HCT116 (cell line): ENCODE data around the gene TSPAN1. TPM values are rescaled to one million over a fixed set of nuclear protein-coding genes. Genes with fewer than 3 reads are reported as not detected.

Experiments
- ATAC-seq: fragments of 200-7000 bp; cut with Tn5 transposase; 2 replicates; pipeline ENCODE4 v1.9.1; 2020; ENCODE audit warnings: mild to moderate bottlenecking, moderate library complexity
- BruUV-seq: library from RNA; stranded (reverse); fragments of 400-500 nt; replicated peaks from 2 replicates; lab custom pipeline; 2021; lab: Mats Ljungman, UMichigan
- CTCF ChIA-PET: fragments of 300-600 bp; sonication (Branson Sonifier 250); formaldehyde crosslinking; loops from one replicate; lab custom pipeline; 2021; ENCODE audit warnings: antibody characterized with exemption; lab: Charles Lee
- POLR2A ChIA-PET: fragments of 300-600, 350-600 bp; sonication (Branson Sonifier 250); formaldehyde crosslinking; loops from one replicate; lab custom pipeline; 2021; ENCODE audit warnings: antibody characterized with exemption; lab: Charles Lee
- RAD21 ChIA-PET, 2 experiments: fragments of 300-600 bp; sonication (Branson Sonifier 250); formaldehyde crosslinking; loops; one replicate each; lab custom pipeline; 2023; ENCODE audit warnings: low total read pairs in 2 of 2; ENCODE audit not compliant: uncharacterized antibody in 2 of 2, unreplicated experiment in 2 of 2, low non-redundant PET in 1 of 2; lab: Charles Lee
- DNase-seq: peaks from one replicate; pipeline ENCODE4 v3.0.0-alpha.2; 2010; ENCODE audit warnings: low read depth, low spot score
- H2AFZ ChIP-seq: fragments of 200-600 bp; shearing (Covaris generic), sonication (generic); 2 replicates; pipeline ENCODE4 v1.6.1; 2017; ENCODE audit warnings: low read depth, mixed run types, mixed read lengths, antibody characterized with exemption, low read length; ENCODE audit not compliant: poor library complexity, severe bottlenecking
- H3K27ac ChIP-seq: 2 replicates; pipeline ENCODE4 v1.5.1; 2012; ENCODE audit warnings: low read depth, low read length
- H3K27me3 ChIP-seq: fragments of 200-600 bp; sonication (generic); 2 replicates; pipeline ENCODE4 v1.6.1; 2016; ENCODE audit warnings: mixed run types, low read length, mixed read lengths; ENCODE audit not compliant: insufficient read depth
- H3K36me3 ChIP-seq, 2 experiments: fragments of 200-500 bp in 1 of 2; fragments of 200-600 bp in 1 of 2; sonication (Bioruptor generic) in 1 of 2; sonication (generic) in 1 of 2; 2 replicates each; pipeline versions ENCODE4 v1.5.1 to v1.6.1; 2014 to 2016; ENCODE audit warnings: low read length in 2 of 2, inconsistent platforms in 1 of 2, mixed read lengths in 1 of 2, mixed run types in 1 of 2; ENCODE audit not compliant: insufficient read depth in 2 of 2, control insufficient read depth in 1 of 2
- H3K4me1 ChIP-seq, 2 experiments: fragments of 200-600 bp in 1 of 2; sonication (generic) in 1 of 2; 2 replicates each; pipeline versions ENCODE4 v1.5.1 to v1.6.1; 2012 to 2017; ENCODE audit warnings: low read length in 2 of 2, inconsistent platforms in 1 of 2, mild to moderate bottlenecking in 1 of 2, mixed read lengths in 1 of 2, mixed run types in 1 of 2, moderate library complexity in 1 of 2; ENCODE audit not compliant: insufficient read depth in 2 of 2, control insufficient read depth in 1 of 2
- H3K4me2 ChIP-seq: fragments of 200-600 bp; sonication (generic); 2 replicates; pipeline ENCODE4 v1.6.1; 2017; ENCODE audit warnings: mixed run types, low read length, mixed read lengths
- H3K4me3 ChIP-seq, 2 experiments: fragments of 200-600 bp in 1 of 2; sonication (generic) in 1 of 2; replicated peaks in 1 of 2; 2 replicates each; pipeline ENCODE4 v1.5.1; 2011 to 2016; ENCODE audit warnings: low read length in 2 of 2, control low read depth in 1 of 2, low read depth in 1 of 2, mild to moderate bottlenecking in 1 of 2, mixed read lengths in 1 of 2, mixed run types in 1 of 2
- H3K79me2 ChIP-seq: fragments of 200-600 bp; sonication (generic); 2 replicates; pipeline ENCODE4 v1.6.1; 2017; ENCODE audit warnings: mild to moderate bottlenecking, mixed run types, low read length, moderate library complexity, mixed read lengths; ENCODE audit not compliant: insufficient read depth
- H3K9ac ChIP-seq: fragments of 200-600 bp; sonication (generic); 2 replicates; pipeline ENCODE4 v1.6.1; 2016; ENCODE audit warnings: low read length, mixed read lengths
- H3K9me2 ChIP-seq: fragments of 200-600 bp; sonication (generic), shearing (Covaris generic); 2 replicates; pipeline ENCODE4 v1.6.1; 2017; ENCODE audit warnings: mixed run types, mild to moderate bottlenecking, moderate library complexity; ENCODE audit not compliant: insufficient read depth
- H3K9me3 ChIP-seq, 2 experiments: fragments of 200-500 bp in 1 of 2; fragments of 200-600 bp in 1 of 2; sonication (Bioruptor generic) in 1 of 2; sonication (generic) in 1 of 2; 2 replicates each; pipeline ENCODE4 v1.6.1; 2014 to 2017; ENCODE audit warnings: low read length in 2 of 2, mixed read lengths in 2 of 2, inconsistent platforms in 1 of 2, low read depth in 1 of 2, mild to moderate bottlenecking in 1 of 2, mixed run types in 1 of 2, moderate library complexity in 1 of 2; ENCODE audit not compliant: control insufficient read depth in 1 of 2, insufficient read depth in 1 of 2
- H4K20me1 ChIP-seq: fragments of 200-600 bp; sonication (generic), shearing (Covaris generic); 2 replicates; pipeline ENCODE4 v1.6.1; 2017; ENCODE audit warnings: mixed run types, mild to moderate bottlenecking, moderate library complexity; ENCODE audit not compliant: insufficient read depth
- ATF3 ChIP-seq: IDR thresholded peaks from 2 replicates; pipeline ENCODE4 v1.6.1; 2012
- CBX3 ChIP-seq: IDR thresholded peaks from 2 replicates; pipeline ENCODE4 v1.6.1; 2012; ENCODE audit warnings: low read depth
- CEBPB ChIP-seq: IDR thresholded peaks from 2 replicates; pipeline ENCODE4 v1.6.1; 2012; ENCODE audit warnings: low read depth
- CTCF ChIP-seq, 3 experiments: fragments of 200-600 bp in 1 of 3; sonication (generic) in 1 of 3; IDR thresholded peaks in 2 of 3; conservative IDR thresholded peaks in 1 of 3; 2 replicates each; pipeline ENCODE4 v1.5.1; 2012 to 2017; ENCODE audit warnings: low read depth in 2 of 3, low read length in 2 of 3, antibody characterized with exemption in 1 of 3, borderline replicate concordance in 1 of 3, control low read depth in 1 of 3, mild to moderate bottlenecking in 1 of 3, mixed read lengths in 1 of 3, mixed run types in 1 of 3, moderate library complexity in 1 of 3; ENCODE audit not compliant: insufficient read depth in 1 of 3
- EGR1 ChIP-seq: IDR thresholded peaks from 2 replicates; pipeline ENCODE4 v1.6.1; 2012; ENCODE audit warnings: low read depth
- ELF1 ChIP-seq: IDR thresholded peaks from 2 replicates; pipeline ENCODE4 v1.6.1; 2012; ENCODE audit warnings: low read depth, borderline replicate concordance
- EZH2 ChIP-seq: fragments of 200-600 bp; sonication (generic); IDR thresholded peaks from 2 replicates; pipeline ENCODE4 v1.6.1; 2017; ENCODE audit warnings: antibody characterized with exemption, mixed run types
- FOSL1 ChIP-seq: IDR thresholded peaks from 2 replicates; pipeline ENCODE4 v1.6.1; 2012; ENCODE audit warnings: low read depth
- JUND ChIP-seq: IDR thresholded peaks from 2 replicates; pipeline ENCODE4 v1.6.1; 2012
- MAX ChIP-seq: IDR thresholded peaks from 2 replicates; pipeline ENCODE4 v1.6.1; 2012
- RAD21 ChIP-seq: IDR thresholded peaks from 2 replicates; pipeline ENCODE4 v1.6.1; 2012; ENCODE audit warnings: low read depth, mild to moderate bottlenecking
- REST ChIP-seq: IDR thresholded peaks from 2 replicates; pipeline ENCODE4 v1.6.1; 2012; ENCODE audit warnings: low read depth
- SIN3A ChIP-seq: IDR thresholded peaks from 2 replicates; pipeline ENCODE4 v1.6.1; 2012; ENCODE audit warnings: low read depth
- SP1 ChIP-seq: IDR thresholded peaks from 2 replicates; pipeline ENCODE4 v1.6.1; 2012; ENCODE audit warnings: low read depth
- SRF ChIP-seq: IDR thresholded peaks from 2 replicates; pipeline ENCODE4 v1.6.1; 2012; ENCODE audit warnings: low read depth
- TCF7L2 ChIP-seq: IDR thresholded peaks from 2 replicates; pipeline ENCODE4 v1.7.0; 2011; ENCODE audit warnings: borderline replicate concordance, inconsistent platforms; ENCODE audit not compliant: insufficient read depth, insufficient read length; ENCODE audit errors: extremely low read depth
- YY1 ChIP-seq: IDR thresholded peaks from 2 replicates; pipeline ENCODE4 v1.6.1; 2011; ENCODE audit warnings: low read length, low read depth, moderate library complexity, mild to moderate bottlenecking; ENCODE audit not compliant: insufficient replicate concordance; ENCODE audit errors: extremely low read depth
- ZBTB33 ChIP-seq: IDR thresholded peaks from 2 replicates; pipeline ENCODE4 v1.6.1; 2011; ENCODE audit warnings: mild to moderate bottlenecking, low read length, moderate library complexity; ENCODE audit not compliant: insufficient replicate concordance; ENCODE audit errors: extremely low read depth
- ZFX ChIP-seq: fragments of 450-650 bp; IDR thresholded peaks from 2 replicates; pipeline ENCODE4 v1.6.1; 2017
- ZNF274 ChIP-seq: fragments of 200-500 bp; sonication (Bioruptor generic); IDR thresholded peaks from 2 replicates; pipeline ENCODE4 v1.6.1; 2014; ENCODE audit warnings: mild to moderate bottlenecking, low read depth, low read length, inconsistent platforms
- intact Hi-C: fragments of 100-400 bp; cut with micrococcal nuclease; formaldehyde crosslinking; loops from 2 replicates; pipeline ENCODE4 v1.10.0; 2022
- total RNA-seq: library from RNA; stranded (reverse); gene quantifications from one replicate; pipeline ENCODE4 v1.2.1, GENCODE V29; 2021; ENCODE audit not compliant: unreplicated experiment

TSPAN1 gene
- total RNA-seq, 1 experiment from 2014 or later, result 9.9 TPM

GRCh38 chr1:46187106-46187869 is 12.4 kb downstream of the TSPAN1 start:
- DNase-seq, result no peak
- TF ChIP-seq CTCF (IDR thresholded peaks at IDR 0.05 in 2 of 3, conservative IDR thresholded peaks at IDR 0.05 in 1 of 3; ENCODE audit: borderline replicate concordance in 1 of 3, insufficient read depth in 1 of 3, low read depth in 2 of 3, low read length in 2 of 3) (no peak), CEBPB (no peak), SIN3A (no peak), REST (no peak), MAX (no peak), ELF1 (no peak), FOSL1 (no peak), RAD21 (no peak), ZNF274 (no peak), JUND (no peak), ATF3 (no peak), EGR1 (no peak), SRF (no peak), ZFX (no peak), TCF7L2 (no peak), SP1 (no peak), ZBTB33 (no peak), CBX3 (no peak), YY1 (no peak), EZH2 (no peak)
- TF ChIP-seq, all 23 proteins: peak for 0
- no peak overlapping the region for H3K27ac ChIP-seq
- no peaks in the 10 kb centered on the region for H3K27me3 ChIP-seq
- no peak overlapping the region for H2AFZ ChIP-seq
- H3K36me3 ChIP-seq, result peaks cover 10 to 21% of the 10 kb centered on the region in 2 experiments; a peak in 3 of 4 replicates
- no peak for ATAC-seq
- intact Hi-C loops, result no loop called here
- no peak overlapping the region for H3K4me3 ChIP-seq
- H3K9me3 ChIP-seq, result no peaks in the 10 kb centered on the region
- RAD21 ChIA-PET, result no interaction called here
- no peaks in the 10 kb centered on the region for H3K9me2 ChIP-seq
- no peak overlapping the region for H3K4me2 ChIP-seq
- no TSS peak for BruUV-seq
- POLR2A ChIA-PET, result no interaction called here
- H3K4me1 ChIP-seq, result peaks cover 39 to 59% of the 10 kb centered on the region in 2 experiments
- no peaks in the 10 kb centered on the region for H4K20me1 ChIP-seq
- CTCF ChIA-PET, result no interaction called here
- no peak overlapping the region for H3K9ac ChIP-seq
- no peaks in the 10 kb centered on the region for H3K79me2 ChIP-seq
